Ovary (tissue), 9 donors: Measurements from ENCODE around the gene STXBP4. TPM values are rescaled to one million over a fixed set of nuclear protein-coding genes. Genes with fewer than 3 reads are reported as not detected.
A peak's percentile ranks its signal among the peaks of the same experiment; 100 is the strongest.

Source experiments
- DNase-seq, 5 donors: peaks; one replicate each; pipeline ENCODE4 v3.0.0-alpha.2; 2019 to 2020
- H3K27ac ChIP-seq, 2 donors: fragments of 200-600 bp; one replicate each; pipeline versions ENCODE4 v1.5.1 to v1.8.0; 2019 to 2022
- H3K27me3 ChIP-seq: fragments of 200-600 bp; one replicate; pipeline ENCODE4 v1.8.0; 2022
- H3K36me3 ChIP-seq: fragments of 200-600 bp; sonication (generic); one replicate; pipeline ENCODE4 v1.5.1; 2019
- H3K4me1 ChIP-seq: one replicate; pipeline ENCODE4 v1.8.1; 2013; ENCODE audit warnings: mild to moderate bottlenecking, moderate library complexity; ENCODE audit not compliant: insufficient read depth
- H3K4me3 ChIP-seq: fragments of 200-600 bp; sonication (generic); one replicate; pipeline ENCODE4 v1.5.1; 2017
- H3K9me3 ChIP-seq, 2 donors: fragments of 200-600 bp in 1 of 2; sonication (generic) in 1 of 2; one replicate each; pipeline versions ENCODE4 v1.5.1 to v1.8.1; 2013 to 2019; ENCODE audit warnings: mild to moderate bottlenecking in 1 of 2, moderate library complexity in 1 of 2
- EP300 ChIP-seq: sonication (generic); formaldehyde crosslinking; IDR thresholded peaks from one replicate; pipeline ENCODE4 v1.6.1; 2017; ENCODE audit warnings: antibody characterized with exemption
- POLR2A ChIP-seq: fragments of 450-650 bp; IDR thresholded peaks from one replicate; pipeline ENCODE4 v1.6.1; 2017; ENCODE audit warnings: antibody characterized with exemption, mild to moderate bottlenecking, moderate library complexity
- WGBS, 3 donors: extraction: QIAGEN DNeasy Blood & Tissue Kit in 1 of 3; methylation state at CpG; one replicate each; pipeline versions ENCODE4 v1.1.5 to v1.1.7; 2013 to 2017; 5-methylcytosine and 5-hydroxymethylcytosine counted together
- intact Hi-C, 4 donors: fragments of 100-400 bp; cut with DNase I; formaldehyde crosslinking; loops; one replicate each; pipeline versions ENCODE4 v1.11.0 to v1.15.1; 2022 to 2023
- polyA plus RNA-seq, 2 donors: library from polyadenylated mRNA; stranded (reverse); fragments of 200-250 nt in 1 of 2; fragments of 350-450 nt in 1 of 2; fragmentation: Illumina TruSeq in 1 of 2; extraction: RNeasy Lipid Tissue Mini Kit (QIAGEN cat#74804) in 1 of 2; gene quantifications; one replicate each; pipeline ENCODE4 v1.2.3, GENCODE V29; 2013 to 2014
- total RNA-seq, 7 donors: library from RNA; depleted of rRNA in 2 of 7; stranded (reverse); fragments of >200 nt in 2 of 7; fragmentation: NEBNext Ultra II Directional in 3 of 7; extraction: Animal tissue kit (Norgen Biotek cat#: 25700) in 3 of 7; gene quantifications; one replicate each; pipeline versions ENCODE4 v1.1.0 to v1.2.4, GENCODE V29; 2016 to 2023
- TF ChIP-seq, protein P1 (sequence below), 3 donors: fragments of 450-650 bp in 2 of 3; fragments of 200-600 bp in 1 of 3; IDR thresholded peaks; one replicate each; pipeline versions ENCODE4 v1.5.1 to v1.8.0; 2016 to 2022; ENCODE audit warnings: antibody characterized with exemption in 3 of 3, mild to moderate bottlenecking in 1 of 3
- donor health status: DM: no; HTN: no; CAD: no; lungs with moderate emphysema.
- donor health status: DM: no; HTN: no; CAD: no.
- donor health status: Bipolar disorder and iron deficiency.
- donor health status: DM: yes; HTN: yes; CAD: no.
- donor health status: DM: no; HTN: no; CAD: no.
- donor health status: DM: yes; HTN: yes; CAD: no.

The STXBP4 gene
- total and polyA plus RNA-seq, 9 donors, result 2.4 to 63.1 (median 16.5) TPM

DNA sequence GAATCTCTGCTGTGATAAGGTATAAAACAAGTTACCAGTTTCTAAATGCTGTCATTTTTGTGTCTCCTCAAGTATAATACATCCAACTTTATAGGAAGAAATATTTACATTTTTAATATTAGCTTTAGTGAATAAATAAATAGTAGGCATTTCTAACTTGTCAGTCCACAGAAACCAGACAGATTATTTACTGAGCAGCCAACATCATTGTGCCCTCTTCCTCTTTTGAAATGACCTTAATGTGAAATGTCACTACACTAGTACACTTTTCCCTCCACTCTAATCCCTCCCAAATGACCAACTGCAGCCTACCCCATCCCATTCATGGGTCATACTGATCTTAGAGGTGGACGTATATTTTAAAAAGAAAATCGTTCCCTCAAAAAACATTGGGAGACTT is 9.2 kb downstream of the STXBP4 start:
- H3K4me1 ChIP-seq, result no peaks in the 10 kb centered on the region
- H3K27me3 ChIP-seq, result no peaks in the 10 kb centered on the region
- H3K9me3 ChIP-seq, result no peaks in the 10 kb centered on the region
- 87 to 91% (median 89%) methylated on average over 2 of the region's 2 CpGs for WGBS, 3 donors
- no peak for DNase-seq
- no peak for TF ChIP-seq EP300
- TF ChIP-seq, protein P1, sequence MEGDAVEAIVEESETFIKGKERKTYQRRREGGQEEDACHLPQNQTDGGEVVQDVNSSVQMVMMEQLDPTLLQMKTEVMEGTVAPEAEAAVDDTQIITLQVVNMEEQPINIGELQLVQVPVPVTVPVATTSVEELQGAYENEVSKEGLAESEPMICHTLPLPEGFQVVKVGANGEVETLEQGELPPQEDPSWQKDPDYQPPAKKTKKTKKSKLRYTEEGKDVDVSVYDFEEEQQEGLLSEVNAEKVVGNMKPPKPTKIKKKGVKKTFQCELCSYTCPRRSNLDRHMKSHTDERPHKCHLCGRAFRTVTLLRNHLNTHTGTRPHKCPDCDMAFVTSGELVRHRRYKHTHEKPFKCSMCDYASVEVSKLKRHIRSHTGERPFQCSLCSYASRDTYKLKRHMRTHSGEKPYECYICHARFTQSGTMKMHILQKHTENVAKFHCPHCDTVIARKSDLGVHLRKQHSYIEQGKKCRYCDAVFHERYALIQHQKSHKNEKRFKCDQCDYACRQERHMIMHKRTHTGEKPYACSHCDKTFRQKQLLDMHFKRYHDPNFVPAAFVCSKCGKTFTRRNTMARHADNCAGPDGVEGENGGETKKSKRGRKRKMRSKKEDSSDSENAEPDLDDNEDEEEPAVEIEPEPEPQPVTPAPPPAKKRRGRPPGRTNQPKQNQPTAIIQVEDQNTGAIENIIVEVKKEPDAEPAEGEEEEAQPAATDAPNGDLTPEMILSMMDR (IDR thresholded peaks at IDR 0.05), result no peak
- TF ChIP-seq POLR2A, result no peak
- no peaks in the 10 kb centered on the region for H3K36me3 ChIP-seq
- no peak overlapping the region for H3K4me3 ChIP-seq
- intact Hi-C loops, result no loop called here
- no peak overlapping the region for H3K27ac ChIP-seq

DNA sequence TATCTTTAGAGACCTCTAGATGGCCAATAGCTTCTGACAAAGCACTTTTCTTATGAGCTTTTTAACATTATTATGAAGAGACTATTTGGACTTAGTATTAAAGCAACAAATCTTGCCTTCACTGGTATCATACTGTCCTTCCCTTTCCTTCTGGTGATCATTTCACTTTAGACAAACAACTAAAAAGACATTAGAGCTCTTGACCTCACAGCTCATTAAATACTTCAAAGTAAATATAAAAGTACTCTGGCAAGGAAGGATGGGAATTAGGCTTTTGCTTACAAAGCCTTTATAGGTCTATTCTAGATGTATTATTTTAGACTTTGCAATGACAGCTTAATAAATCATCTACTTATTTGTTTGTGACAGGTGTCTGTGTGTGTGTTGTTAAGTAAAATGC is 11.1 kb downstream of the STXBP4 start:
- DNase-seq, result no peak
- H3K27ac ChIP-seq, result no peak overlapping the region
- no peak overlapping the region for H3K4me3 ChIP-seq
- TF ChIP-seq EP300 (no peak), POLR2A (no peak)
- TF ChIP-seq, protein P1 (IDR thresholded peaks at IDR 0.05), result no peak
- H3K36me3 ChIP-seq, result no peaks in the 10 kb centered on the region
- no peaks in the 10 kb centered on the region for H3K9me3 ChIP-seq
- no peaks in the 10 kb centered on the region for H3K27me3 ChIP-seq
- intact Hi-C loops, result no loop called here
- H3K4me1 ChIP-seq, result peaks cover 2% of the 10 kb centered on the region

DNA sequence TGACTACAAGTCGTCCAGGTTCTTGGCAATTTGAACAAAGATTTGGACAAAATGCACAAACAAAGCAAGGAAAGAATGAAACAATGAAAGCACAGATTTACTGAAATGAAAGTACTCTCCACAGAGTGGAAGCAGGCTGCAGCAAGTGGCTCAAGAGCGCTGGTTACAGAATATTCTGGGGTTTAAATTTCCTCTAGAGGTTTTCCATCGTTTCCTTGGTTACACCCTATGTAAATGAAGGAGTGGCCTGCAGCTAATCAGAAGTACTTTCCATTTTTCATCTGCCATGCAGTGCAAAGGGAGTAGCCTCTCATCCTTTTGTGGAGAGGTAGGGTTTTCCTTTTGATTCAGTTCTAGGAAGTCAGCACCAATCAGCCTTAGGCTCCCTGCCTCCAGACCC is 11.8 kb downstream of the STXBP4 start:
- no peaks in the 10 kb centered on the region for H3K9me3 ChIP-seq

DNA sequence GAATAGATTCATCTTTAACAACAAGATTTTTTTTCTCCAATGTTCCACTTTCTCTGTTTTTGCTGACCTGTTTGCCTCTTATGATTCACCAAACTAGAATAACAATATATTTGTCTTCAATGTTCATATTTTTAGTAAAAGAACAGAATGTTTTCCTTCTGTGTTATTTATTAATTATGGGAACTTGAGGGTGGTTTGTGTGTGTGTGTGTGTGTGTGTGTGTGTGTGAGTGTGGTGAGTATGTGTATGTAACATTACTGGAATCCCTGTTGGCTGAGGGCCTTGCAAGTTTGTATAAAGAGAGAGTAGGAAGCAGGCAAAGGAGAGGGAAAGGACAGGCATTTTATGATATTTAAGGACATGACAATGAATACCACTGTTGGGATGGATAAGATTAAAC is 13.8 kb downstream of the STXBP4 start:
- Histone ChIP-seq H3K36me3 (no peaks in the 10 kb centered on the region), H3K9me3 (no peaks in the 10 kb centered on the region), H3K27ac (no peak overlapping the region), H3K27me3 (no peaks in the 10 kb centered on the region), H3K4me3 (no peak overlapping the region), H3K4me1 (peaks cover 2% of the 10 kb centered on the region)
- DNase-seq, result peak in 3 of 5 donors; percentile 50 to 79 (median 55)
- peak; percentile 21 for TF ChIP-seq EP300
- TF ChIP-seq POLR2A, result peak; percentile 19
- TF ChIP-seq, protein P1 (IDR thresholded peaks at IDR 0.05), result no peak
- intact Hi-C loops, result no loop called here

More for the DNA sequence above, 11.8 kb downstream of the STXBP4 start:
- H3K36me3 ChIP-seq, result no peaks in the 10 kb centered on the region
- TF ChIP-seq, protein P1 (IDR thresholded peaks at IDR 0.05), result no peak
- TF ChIP-seq EP300 (no peak), POLR2A (no peak)
- no peaks in the 10 kb centered on the region for H3K27me3 ChIP-seq
- no peak for DNase-seq
- intact Hi-C loops, result no loop called here
- no peak overlapping the region for H3K4me3 ChIP-seq
- H3K4me1 ChIP-seq, result peaks cover 2% of the 10 kb centered on the region
- 56 to 90% (median 80%) methylated on average over 3 of the region's 3 CpGs for WGBS, 3 donors
- H3K27ac ChIP-seq, result no peak overlapping the region

DNA sequence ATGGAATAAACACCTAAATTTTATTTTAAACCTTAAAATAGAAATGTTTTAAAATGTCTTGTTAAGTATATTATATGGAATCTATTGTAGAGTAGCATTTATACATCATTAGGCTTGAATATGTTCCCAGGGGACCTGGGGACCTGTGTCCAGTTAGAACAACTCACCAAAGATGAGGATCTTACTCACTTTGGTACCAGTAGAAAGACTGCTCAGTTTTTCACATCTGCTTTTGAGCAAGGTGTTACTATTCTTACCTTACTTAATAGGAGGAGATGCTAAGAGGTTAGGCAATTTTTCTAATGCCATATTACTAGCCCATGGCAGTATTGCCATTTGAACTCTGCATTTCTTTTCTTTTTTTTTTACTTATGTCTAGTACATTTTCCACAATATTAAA is 14.7 kb downstream of the STXBP4 start:
- Histone ChIP-seq H3K36me3 (no peaks in the 10 kb centered on the region), H3K27me3 (no peaks in the 10 kb centered on the region), H3K27ac (peak overlapping the region in 1 of 2 donors; percentile 14), H3K4me3 (no peak overlapping the region), H3K4me1 (peaks cover 2% of the 10 kb centered on the region), H3K9me3 (no peaks in the 10 kb centered on the region)
- intact Hi-C loops, result no loop called here
- DNase-seq, result no peak
- no peak for TF ChIP-seq POLR2A
- TF ChIP-seq EP300, result no peak
- TF ChIP-seq, protein P1 (IDR thresholded peaks at IDR 0.05), result no peak
